HG03565 (cell line): ENCODE measurements around the gene CACNG4.
"Not testable (repeated sequence)": the region's sequence is repeated elsewhere in the genome, so short reads cannot be mapped to it uniquely, and the experiment has no call there.

Experiments
- ATAC-seq: cut with Tn5 transposase; IDR thresholded peaks from one replicate; pipeline ENCODE4 v1.9.1; 2021; ENCODE audit warnings: mild to moderate bottlenecking, moderate library complexity; ENCODE audit not compliant: unreplicated experiment

CACNG4 gene

DNA sequence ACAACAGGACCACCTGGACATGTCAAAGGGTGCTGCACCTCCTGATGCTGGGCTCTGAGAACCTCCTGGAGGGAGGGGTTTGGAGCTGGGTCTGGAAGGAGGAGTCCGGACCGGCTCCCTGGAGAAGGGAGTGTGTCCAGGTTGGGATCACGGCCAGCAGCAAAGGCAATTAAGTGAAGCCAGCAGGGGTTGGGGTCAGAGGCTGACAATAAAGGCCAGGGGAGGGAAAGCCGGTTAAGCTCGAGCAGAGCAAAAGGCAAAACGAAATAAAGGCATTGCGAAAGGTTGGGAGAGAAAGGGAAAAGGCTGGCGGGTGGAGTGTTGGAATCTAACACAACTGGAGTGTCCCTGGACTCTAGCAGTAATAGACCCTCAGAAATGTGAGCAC lies 992 bp upstream of the CACNG4 start:
- ATAC-seq: no peak

DNA sequence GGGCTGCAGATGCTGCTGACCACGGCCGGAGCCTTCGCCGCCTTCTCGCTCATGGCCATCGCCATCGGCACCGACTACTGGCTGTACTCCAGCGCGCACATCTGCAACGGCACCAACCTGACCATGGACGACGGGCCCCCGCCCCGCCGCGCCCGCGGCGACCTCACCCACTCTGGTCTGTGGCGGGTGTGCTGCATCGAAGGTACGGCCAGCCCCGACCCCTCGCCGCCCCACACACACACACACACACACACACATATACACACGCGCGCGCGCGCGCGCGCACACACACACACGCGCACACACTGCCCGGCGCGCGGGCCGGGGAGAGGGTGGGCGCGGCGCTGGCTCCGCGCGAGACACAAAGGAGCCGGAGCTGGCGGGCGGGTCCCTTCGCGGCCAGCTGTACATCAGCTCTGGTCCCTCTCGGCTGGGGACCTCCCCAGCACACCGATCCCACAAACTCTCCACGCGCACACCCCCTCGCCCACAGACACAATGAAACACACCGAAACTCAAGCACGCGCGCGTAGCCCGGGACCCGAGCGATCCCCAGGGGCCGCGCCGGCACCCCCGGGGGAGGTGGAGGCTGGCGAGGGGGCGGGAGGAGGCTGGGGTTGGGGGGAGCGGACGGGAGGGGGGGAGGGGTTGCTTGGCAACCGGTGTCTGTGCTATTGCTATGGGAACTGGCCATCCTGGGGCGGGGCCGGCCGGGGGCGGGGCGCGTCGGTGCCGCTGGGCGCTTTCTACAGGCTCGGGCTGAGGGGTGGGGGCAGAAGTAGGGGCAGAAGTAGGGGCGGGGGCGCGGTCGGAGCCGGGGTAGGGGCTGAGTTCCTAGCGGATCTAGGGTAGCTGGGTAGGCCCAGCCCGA lies 658 bp downstream of the CACNG4 start:
- no peak for ATAC-seq

GRCh38 chr17:66965801-66966262 lies 1.3 kb downstream of the CACNG4 start:
- no peak for ATAC-seq

DNA sequence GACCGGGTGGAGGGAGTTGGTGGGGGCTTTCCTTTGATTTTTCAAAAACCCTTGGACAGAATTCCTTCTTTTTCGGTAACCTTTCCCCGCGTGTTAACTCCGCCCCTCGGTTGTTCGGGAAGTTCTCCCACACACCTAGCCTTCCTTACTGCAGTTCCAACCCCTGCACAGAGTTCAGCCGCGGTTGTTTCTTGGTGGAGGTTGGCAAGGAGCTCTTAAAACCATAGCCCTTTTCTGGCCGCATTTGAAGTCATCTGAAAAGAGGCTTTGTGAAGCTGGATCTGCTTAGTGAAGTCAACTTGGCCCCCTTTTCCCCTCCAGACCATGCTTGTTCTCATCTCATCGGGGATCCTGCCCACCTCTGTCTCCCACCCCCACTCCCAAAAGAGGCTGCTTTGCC lies 1.8 kb downstream of the CACNG4 start:
- no peak for ATAC-seq

DNA sequence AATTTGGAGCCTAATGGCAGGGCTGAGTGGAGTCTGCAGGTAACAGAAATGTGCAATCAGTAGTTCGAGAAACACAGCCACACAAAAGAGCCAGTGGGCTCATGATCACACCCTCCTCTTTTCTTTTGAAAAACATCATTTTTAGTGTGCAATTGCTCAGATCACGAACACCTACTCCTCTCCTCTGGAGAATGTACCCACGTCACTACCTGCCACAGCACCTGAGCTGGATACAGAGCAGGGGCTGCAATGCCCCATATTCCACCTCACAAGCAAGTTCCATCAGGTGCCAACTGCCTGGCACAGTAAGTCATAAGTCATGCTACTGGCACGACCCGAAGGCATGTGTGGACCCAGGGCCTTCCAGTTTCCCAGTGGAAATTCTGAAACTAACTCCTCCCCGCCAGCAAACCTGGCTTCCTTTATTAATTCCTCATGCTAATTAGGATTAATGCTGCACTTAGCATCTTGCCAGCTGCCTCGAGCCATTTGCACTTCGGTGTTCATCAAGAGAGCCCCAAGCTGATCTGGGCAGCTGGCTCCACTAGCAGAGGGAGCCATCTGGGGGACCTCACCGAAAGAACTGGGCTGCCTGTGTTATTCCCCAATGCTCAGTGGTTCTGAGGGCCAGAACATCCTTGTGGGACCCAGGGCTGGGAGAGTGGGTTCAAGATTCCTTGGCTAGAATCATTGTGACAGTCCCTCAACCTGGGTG lies 2.4 kb downstream of the CACNG4 start:
- ATAC-seq: no peak

DNA sequence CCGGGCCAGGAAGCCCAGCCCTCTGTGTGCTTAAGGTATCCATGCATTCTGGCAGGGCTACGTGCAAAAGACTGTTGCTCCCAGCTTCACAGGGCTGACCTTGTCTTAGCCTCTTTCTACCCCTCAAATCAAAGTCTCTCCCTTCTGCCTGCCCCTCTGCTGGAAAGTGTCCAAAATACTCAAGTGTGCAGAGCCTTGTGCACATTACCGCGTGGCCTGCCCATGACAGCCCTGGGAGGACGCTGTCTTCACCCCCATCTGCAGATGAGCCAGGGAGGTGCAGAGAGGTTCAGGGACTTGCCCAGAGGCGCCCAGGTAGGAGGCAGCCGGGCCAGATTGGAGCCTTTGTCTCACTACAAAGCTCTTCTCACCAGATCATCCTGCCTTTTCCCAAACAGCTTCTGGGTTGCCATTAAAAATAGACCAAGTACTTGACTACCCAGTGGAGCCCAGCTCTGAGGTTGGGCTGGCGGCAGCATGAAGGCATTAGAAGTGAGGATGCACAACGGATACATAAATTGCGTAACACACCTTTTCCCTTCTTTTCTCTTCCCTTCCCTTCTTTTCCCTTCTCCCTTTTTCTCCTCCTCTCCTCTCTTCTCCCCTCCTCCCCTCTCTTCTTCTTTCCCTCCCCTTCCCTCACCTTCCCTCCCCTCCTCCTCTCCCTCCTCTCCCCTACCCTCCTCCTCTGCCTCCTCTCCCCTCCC lies 3.5 kb downstream of the CACNG4 start:
- ATAC-seq: no peak

GRCh38 chr17:66968916-66969315 lies 4.4 kb downstream of the CACNG4 start:
- ATAC-seq: no peak

DNA sequence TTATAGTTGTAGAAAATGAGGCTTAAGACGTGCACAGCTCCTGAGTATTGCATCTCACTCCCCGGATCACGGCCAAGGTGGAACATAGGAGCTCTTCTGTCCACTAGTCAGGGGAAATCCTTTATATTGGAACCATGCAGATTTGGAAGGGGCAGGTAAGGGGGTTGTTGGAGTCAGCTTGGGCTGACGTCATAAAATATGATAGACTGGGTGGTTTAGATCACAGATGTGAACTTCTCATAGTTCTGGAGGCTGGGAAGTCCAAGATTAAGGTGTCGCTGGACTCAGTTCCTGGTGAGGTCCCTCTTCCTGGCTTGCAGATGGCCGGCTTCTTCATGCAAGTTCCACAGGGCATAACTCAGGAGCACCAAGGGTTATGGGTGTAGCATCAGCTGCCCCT lies 5.6 kb downstream of the CACNG4 start:
- no peak for ATAC-seq

- no peak for ATAC-seq
Observed at GRCh38 chr17:66970797-66971196, 6.3 kb downstream of the CACNG4 start.

DNA sequence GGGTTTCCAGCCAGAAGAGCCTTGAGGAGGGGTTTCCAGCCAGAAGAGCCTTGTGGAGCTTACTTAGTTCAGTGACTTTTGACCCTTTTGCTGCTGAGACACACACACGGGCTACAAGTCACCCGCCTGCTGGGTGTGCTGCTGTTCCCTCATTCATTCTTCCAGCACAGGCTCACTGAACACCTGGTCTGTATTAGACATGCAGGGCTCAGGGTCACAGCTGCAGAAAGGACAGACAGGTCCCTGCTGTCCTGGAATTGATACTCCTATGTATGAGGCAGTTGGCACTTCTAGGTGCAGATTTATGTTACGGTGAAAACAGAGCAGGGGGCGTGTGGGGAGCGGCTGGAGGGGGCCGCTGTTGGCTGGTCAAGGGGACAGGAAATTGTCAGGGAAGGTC lies 6.8 kb downstream of the CACNG4 start:
- ATAC-seq: no peak

- no peak for ATAC-seq
Observed at GRCh38 chr17:66971730-66972441, 7.4 kb downstream of the CACNG4 start.

DNA sequence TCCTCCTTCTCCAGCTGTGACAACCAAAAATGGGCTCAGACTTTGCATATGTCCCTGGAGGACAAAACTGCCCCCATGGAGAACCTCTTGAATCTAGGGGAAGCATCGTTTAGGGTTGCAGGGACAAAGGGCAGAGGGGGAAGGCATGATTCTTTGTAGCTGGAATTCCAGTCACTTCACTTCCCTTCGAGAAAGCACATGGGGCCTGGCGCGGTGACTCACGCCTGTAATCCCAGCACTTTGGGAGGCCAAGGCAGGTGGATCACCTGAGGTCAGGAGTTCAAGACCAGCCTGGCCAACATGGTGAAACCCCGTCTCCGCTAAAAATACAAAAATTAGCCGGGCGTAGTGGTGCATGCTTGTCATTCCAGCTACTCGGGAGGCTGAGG lies 7.9 kb downstream of the CACNG4 start:
- ATAC-seq: not testable (repeated sequence)

GRCh38 chr17:66975188-66975587 lies 10.7 kb downstream of the CACNG4 start:
- no peak for ATAC-seq

DNA sequence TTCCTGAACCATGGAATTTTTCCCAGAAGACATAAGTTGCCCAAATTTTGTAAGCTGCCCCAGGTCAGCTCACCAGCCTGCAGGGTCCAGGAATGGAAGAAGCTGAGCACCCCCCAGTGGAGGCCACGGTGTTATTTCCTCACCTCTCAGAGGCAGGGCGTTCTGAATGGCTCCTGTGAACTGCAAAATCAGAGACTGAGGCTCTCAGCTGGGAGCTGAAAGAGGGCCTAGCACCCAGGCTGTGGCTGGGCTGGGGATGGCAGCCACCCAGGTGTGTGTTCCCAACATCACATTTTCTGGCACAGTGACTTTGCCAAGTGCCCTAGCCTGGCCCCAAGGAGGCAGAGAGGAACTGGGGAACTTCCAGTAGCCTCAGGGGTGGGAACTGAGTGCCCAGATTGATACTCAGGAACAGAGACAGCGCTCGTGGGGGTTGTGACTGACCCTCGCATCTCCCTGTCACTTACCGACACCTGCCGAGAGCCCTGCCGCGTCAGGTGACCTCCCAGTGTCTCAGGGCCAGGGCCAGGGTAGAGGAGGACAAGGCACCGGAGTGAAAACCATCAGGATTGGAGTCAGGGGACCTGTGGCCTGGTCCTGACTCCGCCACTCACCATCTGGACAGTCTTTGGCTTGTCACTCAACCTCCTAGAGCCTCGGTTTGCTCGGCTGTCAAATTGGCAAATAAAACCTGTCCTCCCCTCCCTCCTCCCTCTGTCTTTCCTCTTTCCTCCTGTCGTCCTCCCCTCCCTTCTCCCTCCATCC lies 11.3 kb downstream of the CACNG4 start:
- ATAC-seq: no peak

DNA sequence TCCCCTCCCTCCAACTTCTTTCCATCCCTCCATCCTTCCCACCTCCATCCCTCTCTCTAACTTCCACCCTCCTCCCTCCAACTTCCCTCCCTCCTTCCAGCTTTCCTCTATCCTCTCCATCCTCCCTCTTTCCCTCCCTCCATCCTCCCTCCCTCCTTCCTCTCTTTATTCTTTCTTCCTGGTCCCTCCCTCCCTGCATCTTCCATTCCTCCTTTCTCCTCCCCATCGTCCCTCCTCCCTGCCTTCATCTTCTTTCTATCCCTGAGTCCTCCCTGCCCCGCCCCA lies 11.8 kb downstream of the CACNG4 start:
- ATAC-seq: no peak

DNA sequence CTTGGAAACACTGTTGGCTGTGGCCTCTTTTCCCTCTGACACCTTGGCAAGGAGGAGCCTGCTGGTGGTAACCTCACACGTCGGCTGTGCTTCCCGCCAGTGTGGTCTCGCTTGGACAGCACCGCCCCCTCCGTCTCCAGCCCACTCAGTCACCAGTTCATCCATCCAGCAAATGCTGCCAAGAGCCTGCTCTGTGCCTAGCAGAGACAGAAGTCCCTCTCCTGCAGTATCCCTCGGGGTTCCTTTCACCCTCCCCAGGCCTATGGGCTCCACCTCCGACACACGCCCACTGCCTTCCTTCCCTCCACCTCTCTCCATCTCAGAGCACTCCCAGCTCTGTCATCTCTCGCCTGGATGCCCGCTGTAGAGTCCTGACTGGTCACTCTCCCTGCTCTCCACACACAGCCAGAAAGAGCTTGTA lies 12.3 kb downstream of the CACNG4 start:
- ATAC-seq: no peak

- no peak for ATAC-seq
Observed at GRCh38 chr17:66978514-66979061, 14.1 kb downstream of the CACNG4 start.

DNA sequence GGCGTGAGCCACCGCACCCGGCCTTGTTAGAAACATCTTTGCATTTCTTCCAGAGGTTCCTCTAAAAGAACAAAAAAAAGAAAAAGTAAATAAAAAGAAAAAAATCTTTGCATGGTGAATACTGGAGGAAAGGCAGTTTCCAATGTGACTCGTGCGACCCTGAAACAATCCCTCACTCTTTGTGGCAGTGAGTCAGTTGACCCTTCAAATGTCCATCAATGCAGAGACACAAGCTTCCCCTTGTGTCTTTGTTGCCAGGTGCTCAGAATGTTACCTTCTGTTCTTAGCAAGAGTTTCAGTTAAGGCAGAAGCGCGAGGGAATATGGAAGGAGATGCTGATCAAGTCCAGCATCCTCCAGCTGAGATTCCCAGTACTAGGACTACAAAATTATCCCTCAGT lies 16.4 kb downstream of the CACNG4 start:
- ATAC-seq: no peak

GRCh38 chr17:66981983-66982508 lies 17.5 kb downstream of the CACNG4 start:
- no peak for ATAC-seq
